Mucosa of descending colon (tissue), 3 donors: Measurements from ENCODE around the gene CHPF. TPM values are rescaled to one million over a fixed set of nuclear protein-coding genes. Genes with fewer than 3 reads are reported as not detected.

ENCODE experiments used
- ATAC-seq: fragments of 200-7000 bp; cut with Tn5 transposase; one replicate; pipeline ENCODE4 v1.9.1; 2020; ENCODE audit warnings: mild to moderate bottlenecking, moderate library complexity
- DNase-seq, 3 donors: peaks; one replicate each; pipeline ENCODE4 v3.0.0-alpha.2; 2020
- H3K36me3 ChIP-seq: fragments of 200-600 bp; one replicate; pipeline ENCODE4 v1.8.0; 2021; ENCODE audit warnings: low read depth, mild to moderate bottlenecking
- H3K4me1 ChIP-seq: fragments of 200-600 bp; one replicate; pipeline ENCODE4 v1.8.0; 2021; ENCODE audit warnings: low read depth, mild to moderate bottlenecking
- H3K4me3 ChIP-seq: fragments of 200-600 bp; one replicate; pipeline ENCODE4 v1.8.0; 2021; ENCODE audit warnings: mild to moderate bottlenecking
- H3K9me3 ChIP-seq: fragments of 200-600 bp; one replicate; pipeline ENCODE4 v1.8.0; 2021; ENCODE audit warnings: mild to moderate bottlenecking
- intact Hi-C, 2 donors: fragments of 100-400 bp; cut with DNase I in 1 of 2; cut with micrococcal nuclease in 1 of 2; formaldehyde crosslinking; loops; one replicate each; pipeline versions ENCODE4 v1.11.0 to v1.11.1; 2022; cut with DNase I, micrococcal nuclease
- total RNA-seq, 3 donors: library from RNA; stranded (reverse); fragmentation: NEBNext Ultra II Directional in 2 of 3; extraction: Animal tissue kit (Norgen Biotek cat#: 25700) in 2 of 3; gene quantifications; one replicate each; pipeline versions ENCODE4 v1.2.1 to v1.2.4, GENCODE V29; 2021 to 2023
- TF ChIP-seq, protein P1 (sequence below): fragments of 200-600 bp; IDR thresholded peaks from one replicate; pipeline ENCODE4 v1.8.0; 2022; ENCODE audit warnings: antibody characterized with exemption, mild to moderate bottlenecking
- donor health status: DM: no; HTN: no; CAD: no; lungs with moderate emphysema.
- donor health status: DM: no; HTN: no; CAD: no.
- donor health status: DM: no; HTN: yes; CAD: no.

Gene CHPF
- total RNA-seq, 3 donors from 2014 or later: 19.4 to 25.9 (median 20.5) TPM

DNA sequence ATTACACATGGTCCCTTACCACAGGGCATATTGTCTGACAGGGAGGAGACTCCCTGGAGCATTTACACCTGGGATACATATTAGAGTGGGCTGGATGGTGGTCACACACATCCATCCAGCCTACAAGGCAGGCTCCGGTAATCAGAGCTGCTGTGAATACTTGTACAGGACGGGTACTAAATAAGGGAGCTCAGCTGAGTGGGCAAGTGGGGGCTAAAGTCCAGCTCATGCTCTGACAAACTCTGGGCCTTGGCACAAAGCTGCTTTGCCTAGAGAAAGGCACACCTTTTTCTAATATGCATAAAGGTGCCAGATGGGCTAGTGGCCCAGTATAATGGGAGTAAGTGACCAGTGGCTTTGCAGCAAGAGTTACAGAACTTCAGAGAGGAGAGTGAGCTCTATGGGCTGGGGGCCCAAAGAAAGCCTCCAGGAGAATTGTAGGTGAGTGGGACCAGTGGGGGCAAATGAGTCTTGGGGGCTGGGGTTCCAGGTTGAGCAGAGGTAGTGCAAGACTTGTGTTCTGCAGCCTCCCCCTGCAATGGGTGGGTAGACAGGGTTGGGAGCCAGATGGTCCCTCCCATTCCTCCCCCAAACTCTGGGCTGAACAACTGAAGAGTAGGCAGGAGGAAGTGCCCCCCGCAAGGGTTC is 1.8 kb upstream of the CHPF start:
- TF ChIP-seq, protein P1, sequence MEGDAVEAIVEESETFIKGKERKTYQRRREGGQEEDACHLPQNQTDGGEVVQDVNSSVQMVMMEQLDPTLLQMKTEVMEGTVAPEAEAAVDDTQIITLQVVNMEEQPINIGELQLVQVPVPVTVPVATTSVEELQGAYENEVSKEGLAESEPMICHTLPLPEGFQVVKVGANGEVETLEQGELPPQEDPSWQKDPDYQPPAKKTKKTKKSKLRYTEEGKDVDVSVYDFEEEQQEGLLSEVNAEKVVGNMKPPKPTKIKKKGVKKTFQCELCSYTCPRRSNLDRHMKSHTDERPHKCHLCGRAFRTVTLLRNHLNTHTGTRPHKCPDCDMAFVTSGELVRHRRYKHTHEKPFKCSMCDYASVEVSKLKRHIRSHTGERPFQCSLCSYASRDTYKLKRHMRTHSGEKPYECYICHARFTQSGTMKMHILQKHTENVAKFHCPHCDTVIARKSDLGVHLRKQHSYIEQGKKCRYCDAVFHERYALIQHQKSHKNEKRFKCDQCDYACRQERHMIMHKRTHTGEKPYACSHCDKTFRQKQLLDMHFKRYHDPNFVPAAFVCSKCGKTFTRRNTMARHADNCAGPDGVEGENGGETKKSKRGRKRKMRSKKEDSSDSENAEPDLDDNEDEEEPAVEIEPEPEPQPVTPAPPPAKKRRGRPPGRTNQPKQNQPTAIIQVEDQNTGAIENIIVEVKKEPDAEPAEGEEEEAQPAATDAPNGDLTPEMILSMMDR: no peak
- ATAC-seq (no peak), DNase-seq (no peak)
- Histone ChIP-seq H3K36me3 (no peaks in the 10 kb centered on the region), H3K9me3 (no peaks in the 10 kb centered on the region), H3K4me3 (no peak overlapping the region), H3K4me1 (peaks cover 15% of the 10 kb centered on the region)
- intact Hi-C loops: no loop called here

DNA sequence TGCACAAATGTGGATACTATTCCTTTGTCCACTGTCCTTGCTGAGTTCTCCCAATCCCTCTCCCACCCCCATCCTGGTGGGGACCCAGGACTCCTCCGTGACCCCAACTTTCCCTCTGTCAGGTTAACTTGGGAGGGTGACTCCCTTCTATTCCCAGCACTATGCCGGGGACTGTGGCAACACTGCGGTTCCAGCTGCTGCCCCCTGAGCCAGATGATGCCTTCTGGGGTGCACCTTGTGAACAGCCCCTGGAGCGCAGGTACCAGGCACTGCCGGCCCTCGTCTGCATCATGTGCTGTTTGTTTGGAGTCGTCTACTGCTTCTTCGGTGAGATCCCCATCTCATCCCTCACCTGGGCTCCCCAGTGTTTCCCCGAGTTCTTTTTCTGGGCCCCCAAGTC is 958 bp upstream of the CHPF start:
- no peak for ATAC-seq
- peak in 1 of 3 donors; percentile 46 for DNase-seq
- peaks cover 15% of the 10 kb centered on the region for H3K4me1 ChIP-seq
- intact Hi-C loops: no loop called here
- H3K36me3 ChIP-seq: no peaks in the 10 kb centered on the region
- TF ChIP-seq, protein P1: no peak
- no peak overlapping the region for H3K4me3 ChIP-seq
- H3K9me3 ChIP-seq: no peaks in the 10 kb centered on the region

GRCh38 chr2:219542931-219543595 is 546 bp downstream of the CHPF start:
- Histone ChIP-seq H3K9me3 (no peaks in the 10 kb centered on the region), H3K36me3 (no peaks in the 10 kb centered on the region), H3K4me3 (peak overlapping the region; percentile 41), H3K4me1 (peaks cover 15% of the 10 kb centered on the region)
- ATAC-seq: peak; percentile 63
- intact Hi-C loops: no loop called here
- TF ChIP-seq, protein P1: no peak
- peak in 1 of 3 donors; percentile 44 for DNase-seq

- ATAC-seq (peak; percentile 69), DNase-seq (peak; percentile 92 to 95 (median 95))
- Histone ChIP-seq H3K4me1 (peaks cover 15% of the 10 kb centered on the region), H3K36me3 (no peaks in the 10 kb centered on the region), H3K9me3 (no peaks in the 10 kb centered on the region), H3K4me3 (no peak overlapping the region)
- TF ChIP-seq, protein P1: peak; percentile 95
- intact Hi-C loops: no loop called here
Observed at GRCh38 chr2:219541611-219542180, 1.9 kb downstream of the CHPF start.

DNA sequence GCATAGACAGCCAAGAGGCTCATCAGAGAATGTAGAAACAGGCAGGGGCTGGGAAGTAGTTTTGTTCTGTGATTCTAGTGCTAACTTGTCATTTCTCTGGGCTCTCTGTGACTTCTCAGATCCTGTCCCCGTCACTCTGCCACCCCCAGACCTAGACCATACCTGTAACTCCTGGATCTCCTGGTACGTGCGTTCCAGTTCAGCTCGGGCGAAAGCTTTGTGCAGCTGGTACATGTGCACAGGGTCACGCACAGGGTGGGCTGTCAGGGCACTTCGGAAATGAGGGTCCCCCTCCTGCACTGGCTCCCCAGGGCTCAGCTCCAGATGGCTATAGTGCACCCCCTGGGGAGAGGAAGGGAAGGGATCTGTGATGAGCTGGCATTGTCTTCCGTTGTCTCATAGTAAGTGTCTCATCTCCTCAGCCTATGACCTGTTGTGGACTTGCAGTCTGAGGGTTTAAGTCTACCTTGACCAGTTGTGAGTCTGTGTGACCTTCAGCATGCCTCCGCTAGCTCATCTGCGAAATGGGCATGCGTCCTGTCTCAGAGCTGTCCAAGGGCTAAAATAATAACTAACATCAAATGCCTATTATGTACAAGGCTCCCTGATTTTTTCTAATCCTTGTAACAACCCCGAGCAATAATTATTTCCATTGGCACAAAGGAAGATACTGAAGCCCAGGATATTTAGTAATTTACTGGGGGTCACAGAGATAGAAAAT is 2.7 kb downstream of the CHPF start:
- peak in 1 of 3 donors; percentile 41 for DNase-seq
- intact Hi-C loops: no loop called here
- Histone ChIP-seq H3K9me3 (no peaks in the 10 kb centered on the region), H3K4me3 (no peak overlapping the region), H3K4me1 (peaks cover 15% of the 10 kb centered on the region), H3K36me3 (no peaks in the 10 kb centered on the region)
- ATAC-seq: no peak
- TF ChIP-seq, protein P1: no peak
